Adrenal gland (tissue), 12 donors: ENCODE measurements around the gene KCNN3. TPM values are rescaled to one million over a fixed set of nuclear protein-coding genes. Genes with fewer than 3 reads are reported as not detected.

Experiments used
- DNase-seq, 7 donors: peaks; one replicate each; pipeline ENCODE4 v3.0.0-alpha.2; 2019 to 2020
- H3K27ac ChIP-seq, 5 donors: fragments of 200-600 bp; sonication (generic) in 4 of 5; 1 replicate in 3 of 5; 2 replicates in 2 of 5; pipeline versions ENCODE4 v1.5.1 to v1.8.0; 2016 to 2020; ENCODE audit warnings: mild to moderate bottlenecking in 1 of 5
- H3K27me3 ChIP-seq: fragments of 200-600 bp; 2 replicates; pipeline ENCODE4 v1.8.0; 2021
- H3K36me3 ChIP-seq, 2 donors: fragments of 200-600 bp; replicated peaks in 1 of 2; 1 replicate in 1 of 2; 2 replicates in 1 of 2; pipeline versions ENCODE4 v1.5.1 to v1.8.0; 2018 to 2022
- H3K4me1 ChIP-seq, 2 donors: fragments of 200-600 bp; replicated peaks in 1 of 2; 1 replicate in 1 of 2; 2 replicates in 1 of 2; pipeline versions ENCODE4 v1.5.1 to v1.8.0; 2018 to 2021
- H3K4me3 ChIP-seq, 4 donors: fragments of 200-600 bp; sonication (generic) in 3 of 4; one replicate each; pipeline ENCODE4 v1.5.1; 2016 to 2018
- H3K9me3 ChIP-seq, 3 donors: fragments of 200-600 bp; sonication (generic) in 1 of 3; replicated peaks in 1 of 3; 1 replicate in 2 of 3; 2 replicates in 1 of 3; pipeline versions ENCODE4 v1.5.1 to v1.8.0; 2016 to 2021
- CTCF ChIP-seq, 6 experiments: fragments of 450-650 bp in 4 of 6; fragments of 200-600 bp in 2 of 6; sonication (generic) in 1 of 6; IDR thresholded peaks; 1 replicate in 5 of 6; 2 replicates in 1 of 6; pipeline versions ENCODE4 v1.5.1 to v1.8.0; 2016 to 2021; ENCODE audit warnings: antibody characterized with exemption in 6 of 6, mild to moderate bottlenecking in 2 of 6, moderate library complexity in 1 of 6
- POLR2A ChIP-seq, 2 donors: fragments of 450-650 bp; IDR thresholded peaks; one replicate each; pipeline ENCODE4 v1.6.1; 2017; ENCODE audit warnings: antibody characterized with exemption in 2 of 2, mild to moderate bottlenecking in 2 of 2, moderate library complexity in 1 of 2
- WGBS, 4 donors: extraction: QIAGEN DNeasy Blood & Tissue Kit in 2 of 4; methylation state at CpG; one replicate each; pipeline versions ENCODE4 v1.1.5 to v1.1.7; 2013 to 2017; 5-methylcytosine and 5-hydroxymethylcytosine counted together
- intact Hi-C, 2 donors: fragments of 100-400 bp; cut with DNase I; formaldehyde crosslinking; loops; one replicate each; pipeline versions ENCODE4 v1.14.1 to v1.15.0; 2022 to 2023
- polyA plus RNA-seq, 3 donors: library from polyadenylated mRNA; stranded (reverse); fragments of 200-250 nt in 2 of 3; fragments of 350-450 nt in 1 of 3; fragmentation: Illumina TruSeq in 1 of 3; extraction: RNeasy Lipid Tissue Mini Kit (QIAGEN cat#74804) in 1 of 3; gene quantifications; one replicate each; pipeline ENCODE4 v1.2.3, GENCODE V29; 2013 to 2014
- total RNA-seq, 9 donors: library from RNA; depleted of rRNA in 4 of 9; stranded (reverse); fragments of >200 nt in 4 of 9; fragments of 120-200 nt in 1 of 9; fragmentation: NEBNext Ultra II Directional in 1 of 9; extraction: Animal tissue kit (Norgen Biotek cat#: 25700) in 1 of 9; gene quantifications; one replicate each; pipeline versions ENCODE4 v1.1.0 to v1.2.4, GENCODE V29; 2013 to 2023
- donor health status: healthy with polysubstance abuse.
- donor health status: Bipolar disorder and iron deficiency.
- donor health status: DM: yes; HTN: yes; CAD: no.
- donor health status: DM: no; HTN: no; CAD: no.
- donor health status: DM: no; HTN: no; CAD: no.
- donor health status: DM: yes; HTN: yes; CAD: no.

The KCNN3 gene
- total and polyA plus RNA-seq, 12 donors = 0.17 to 2.3 (median 0.97) TPM

- peak in 1 of 7 donors; percentile 78 for DNase-seq
- no peak for TF ChIP-seq POLR2A (IDR thresholded peaks at IDR 0.05)
- no peak for TF ChIP-seq CTCF (IDR thresholded peaks at IDR 0.05)
- Histone ChIP-seq H3K27me3 (no peaks in the 10 kb centered on the region), H3K36me3 (no peaks in the 10 kb centered on the region), H3K4me1 (peaks cover 0 to 10% of the 10 kb centered on the region in 2 donors), H3K9me3 (no peaks in the 10 kb centered on the region), H3K4me3 (no peak overlapping the region), H3K27ac (peak overlapping the region in 1 of 5 donors; percentile 56)
- intact Hi-C loops = no loop called here
- 78 to 87% (median 84%) methylated on average over 4 to 5 of the region's 5 CpGs for WGBS, 4 donors
Measured at GRCh38 chr1:154865442-154866256, 4.4 kb downstream of the KCNN3 start.

DNA sequence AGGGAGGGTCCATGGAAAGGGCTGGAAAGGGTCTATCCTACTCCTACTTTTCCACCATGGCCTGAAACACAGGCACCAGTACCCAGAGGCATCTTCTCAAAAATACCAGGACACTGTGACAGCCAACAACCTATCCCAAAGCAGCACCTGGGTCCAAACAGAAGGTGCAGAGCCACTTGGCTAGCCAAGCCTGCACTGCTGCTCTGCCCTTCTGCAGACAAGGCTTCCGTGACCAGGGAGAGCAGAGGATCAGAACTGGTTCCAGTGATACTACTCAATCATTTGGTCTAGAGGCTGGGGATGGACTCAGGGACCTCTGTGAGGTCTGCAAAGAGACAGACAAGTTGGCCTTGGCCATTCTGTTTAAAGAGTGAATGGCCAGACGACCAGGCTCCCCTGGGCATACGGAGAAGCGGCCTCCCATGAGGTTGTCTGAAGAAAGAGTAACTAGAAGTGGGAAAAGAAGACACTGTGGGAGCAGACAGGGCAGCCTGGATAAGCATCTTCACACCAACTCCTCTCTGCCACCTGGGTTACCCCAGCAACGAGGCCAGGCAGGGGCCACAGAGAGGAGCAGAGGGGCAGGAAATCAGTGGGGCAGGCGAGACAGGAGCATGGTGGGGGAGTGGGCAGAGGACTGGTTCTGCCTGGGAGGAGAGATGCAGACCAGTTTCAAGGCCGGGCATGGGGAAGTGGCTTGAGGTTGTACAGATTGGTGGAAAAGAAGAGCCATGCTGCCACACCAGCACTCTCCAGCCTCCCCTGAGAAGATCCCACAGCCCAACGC, 5.7 kb downstream of the KCNN3 start:
- no peak for DNase-seq
- no peak for TF ChIP-seq POLR2A (IDR thresholded peaks at IDR 0.05)
- no peak for TF ChIP-seq CTCF (IDR thresholded peaks at IDR 0.05)
- 78 to 83% (median 79%) methylated on average over 7 to 8 of the region's 8 CpGs for WGBS, 4 donors
- no peaks in the 10 kb centered on the region for H3K36me3 ChIP-seq
- peak overlapping the region in 1 of 5 donors; percentile 34 for H3K27ac ChIP-seq
- no peaks in the 10 kb centered on the region for H3K4me1 ChIP-seq
- H3K27me3 ChIP-seq = no peaks in the 10 kb centered on the region
- intact Hi-C loops = no loop called here
- no peak overlapping the region for H3K4me3 ChIP-seq
- H3K9me3 ChIP-seq = no peaks in the 10 kb centered on the region

DNA sequence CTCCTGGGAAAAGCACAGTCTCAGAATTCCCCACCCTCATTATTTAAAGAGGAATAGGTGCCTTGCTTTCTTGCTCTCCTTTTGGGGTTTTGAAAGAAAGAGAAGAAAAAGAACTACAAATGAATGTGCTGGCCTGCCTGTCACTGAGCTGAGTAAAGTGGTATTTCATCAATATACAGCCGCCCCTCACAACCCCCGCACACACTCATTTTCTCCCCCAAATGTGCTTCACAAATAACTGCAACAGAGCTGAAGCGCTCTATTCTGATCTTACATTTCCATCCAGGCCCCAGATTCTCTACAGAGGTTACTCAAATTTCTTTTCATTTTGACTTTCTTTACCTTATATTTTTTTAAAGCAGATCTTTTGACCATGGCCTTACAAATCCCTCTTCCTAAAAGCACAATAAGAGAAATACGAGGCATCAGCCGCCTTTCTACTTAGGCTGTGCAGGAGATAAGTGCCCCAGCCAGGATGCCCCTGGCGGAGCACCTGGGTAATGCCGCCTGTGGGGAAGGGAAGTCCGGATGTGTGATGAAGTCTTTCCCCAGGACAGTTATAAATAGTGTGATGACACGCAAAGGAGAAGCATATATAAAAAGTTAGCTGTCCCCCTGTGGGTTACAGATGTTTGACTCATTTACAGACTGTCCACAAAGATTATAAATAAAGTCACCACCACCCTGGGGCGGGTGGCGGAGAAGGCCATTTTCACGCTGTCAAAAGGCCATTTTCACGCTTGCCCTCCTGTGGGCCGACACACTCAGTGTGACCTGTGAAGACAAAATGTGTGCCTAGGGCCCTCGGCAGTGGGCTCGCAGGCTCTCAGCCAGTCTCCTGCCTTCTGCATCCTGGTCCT, 6.5 kb downstream of the KCNN3 start:
- H3K4me1 ChIP-seq = no peaks in the 10 kb centered on the region
- H3K9me3 ChIP-seq = no peaks in the 10 kb centered on the region
- H3K27ac ChIP-seq = peak overlapping the region in 1 of 5 donors; percentile 34
- intact Hi-C loops = no loop called here
- H3K4me3 ChIP-seq = no peak overlapping the region
- WGBS, 4 donors = 74 to 89% (median 78%) methylated on average over 14 to 16 of the region's 16 CpGs
- peak in 2 of 7 donors; percentile 35 to 82 for DNase-seq
- no peaks in the 10 kb centered on the region for H3K27me3 ChIP-seq
- TF ChIP-seq POLR2A (IDR thresholded peaks at IDR 0.05) (no peak), CTCF (IDR thresholded peaks at IDR 0.05) (peak; percentile 17 to 53 (median 38))
- no peaks in the 10 kb centered on the region for H3K36me3 ChIP-seq
